Hepatocyte (in vitro differentiated cells): ENCODE measurements around the gene REV1.

Source experiments
- CTCF ChIP-seq: fragments of 200-600 bp; sonication (generic); IDR thresholded peaks from 2 replicates; pipeline ENCODE4 v1.5.1; 2016; ENCODE audit warnings: antibody characterized with exemption, mild to moderate bottlenecking; ENCODE audit not compliant: poor library complexity
- EZH2phosphoT487 ChIP-seq: fragments of 200-600 bp; sonication (generic); IDR thresholded peaks from one replicate; pipeline ENCODE4 v1.6.1; 2018; ENCODE audit warnings: antibody characterized with exemption, mild to moderate bottlenecking, low read depth, moderate library complexity; ENCODE audit not compliant: unreplicated experiment, severe bottlenecking

DNA sequence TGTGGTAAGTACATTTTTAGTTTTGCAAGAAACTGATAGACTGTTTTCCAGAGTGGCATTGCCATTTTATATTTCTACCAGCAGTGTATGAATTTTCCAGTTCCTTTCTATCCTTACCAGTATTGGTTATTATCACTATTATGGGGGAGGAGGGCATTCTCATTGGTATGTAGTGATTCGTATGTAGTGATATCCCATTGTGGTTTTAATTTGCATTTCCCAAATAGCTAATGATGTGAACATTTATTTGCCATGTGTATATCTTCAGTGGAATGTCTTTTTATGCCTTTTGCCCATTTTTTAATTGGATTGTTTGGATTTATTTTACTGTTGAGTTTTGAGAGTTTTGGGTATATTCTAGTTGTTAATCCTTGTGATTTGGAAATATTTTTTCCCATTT, 135.7 kb downstream of the REV1 start:
- TF ChIP-seq CTCF (no peak), EZH2phosphoT487 (no peak)
